Gastroesophageal sphincter (tissue), 4 donors: ENCODE results near the gene PSME2. TPM values are rescaled to one million over a fixed set of nuclear protein-coding genes. Genes with fewer than 3 reads are reported as not detected.

Source experiments
- ATAC-seq: fragments of 150-250 bp; one replicate; pipeline ENCODE4 v1.9.1; 2016; ENCODE audit warnings: mild to moderate bottlenecking, moderate library complexity
- H3K27ac ChIP-seq, 4 donors: fragments of 200-600 bp; sonication (generic) in 3 of 4; 1 replicate in 3 of 4; 2 replicates in 1 of 4; pipeline ENCODE4 v1.5.1; 2016 to 2019
- H3K27me3 ChIP-seq: fragments of 200-600 bp; sonication (generic); one replicate; pipeline ENCODE4 v1.5.1; 2019
- H3K36me3 ChIP-seq, 2 donors: fragments of 200-600 bp; sonication (generic); one replicate each; pipeline ENCODE4 v1.5.1; 2019; ENCODE audit warnings: control low read depth in 1 of 2
- H3K4me1 ChIP-seq, 3 donors: fragments of 200-600 bp; sonication (generic); 1 replicate in 2 of 3; 2 replicates in 1 of 3; pipeline ENCODE4 v1.5.1; 2016 to 2019; ENCODE audit warnings: control low read depth in 2 of 3
- H3K4me3 ChIP-seq, 2 donors: fragments of 200-600 bp; sonication (generic); one replicate each; pipeline ENCODE4 v1.5.1; 2019; ENCODE audit warnings: mild to moderate bottlenecking in 1 of 2, moderate library complexity in 1 of 2
- H3K9me3 ChIP-seq, 3 donors: fragments of 200-600 bp; sonication (generic); one replicate each; pipeline ENCODE4 v1.5.1; 2017 to 2019; ENCODE audit warnings: control low read depth in 2 of 3
- CTCF ChIP-seq, 4 experiments: fragments of 200-600 bp in 2 of 4; fragments of 450-650 bp in 2 of 4; sonication (generic) in 1 of 4; IDR thresholded peaks; one replicate each; pipeline ENCODE4 v1.5.1; 2017 to 2019; ENCODE audit warnings: antibody characterized with exemption in 4 of 4, mild to moderate bottlenecking in 2 of 4, moderate library complexity in 2 of 4
- EP300 ChIP-seq: sonication (generic); formaldehyde crosslinking; IDR thresholded peaks from one replicate; pipeline ENCODE4 v1.6.1; 2017; ENCODE audit warnings: antibody characterized with exemption, mild to moderate bottlenecking
- POLR2A ChIP-seq, 2 donors: fragments of 450-650 bp; IDR thresholded peaks; one replicate each; pipeline ENCODE4 v1.6.1; 2017; ENCODE audit warnings: antibody characterized with exemption in 2 of 2, mild to moderate bottlenecking in 2 of 2, moderate library complexity in 1 of 2
- POLR2AphosphoS5 ChIP-seq: sonication (generic); formaldehyde crosslinking; IDR thresholded peaks from one replicate; pipeline ENCODE4 v1.6.1; 2017; ENCODE audit warnings: antibody characterized with exemption
- WGBS, 2 donors: methylation state at CpG; one replicate each; pipeline ENCODE4 v1.1.5; 2018; ENCODE audit warnings: low coverage in 1 of 2; 5-methylcytosine and 5-hydroxymethylcytosine counted together
- total RNA-seq, 4 donors: library from RNA; depleted of rRNA; stranded (reverse); fragments of >200 nt; gene quantifications; one replicate each; pipeline ENCODE4 v1.1.0, GENCODE V29; 2016

The PSME2 gene
- total RNA-seq, 4 donors from 2014 or later: 41.4 to 52.3 (median 42.0) TPM

- WGBS, 2 donors: 79% methylated on average over 4 of the region's 14 CpGs; no CpG with 5 or more reads in 1 of the 2 donors
- no peak for ATAC-seq
- H3K36me3 ChIP-seq: peaks cover 0 to 82% of the 10 kb centered on the region in 2 donors
Measured at GRCh38 chr14:24179294-24179960, 33.0 kb upstream of the PSME2 start.

GRCh38 chr14:24178399-24179178 lies 32.2 kb upstream of the PSME2 start:
- Histone ChIP-seq H3K4me3 (no peak overlapping the region), H3K9me3 (no peaks in the 10 kb centered on the region), H3K27me3 (no peaks in the 10 kb centered on the region), H3K36me3 (peaks cover 0 to 74% of the 10 kb centered on the region in 2 donors), H3K4me1 (peaks cover 0 to 14% (median 4%) of the 10 kb centered on the region in 3 donors), H3K27ac (peak overlapping the region in 3 of 4 donors; percentile 69 to 74 (median 74))
- no peak for ATAC-seq
- TF ChIP-seq POLR2A (IDR thresholded peaks at IDR 0.05) (no peak), POLR2AphosphoS5 (no peak), EP300 (no peak), CTCF (IDR thresholded peaks at IDR 0.05) (no peak)
- WGBS, 2 donors: 80 to 100% methylated on average over 1 of the region's 12 CpGs

More at GRCh38 chr14:24179294-24179960, 33.0 kb upstream of the PSME2 start:
- TF ChIP-seq CTCF (IDR thresholded peaks at IDR 0.05) (no peak), POLR2AphosphoS5 (no peak), POLR2A (IDR thresholded peaks at IDR 0.05) (no peak), EP300 (no peak)
- no peak overlapping the region for H3K4me3 ChIP-seq
- no peaks in the 10 kb centered on the region for H3K9me3 ChIP-seq
- H3K27me3 ChIP-seq: no peaks in the 10 kb centered on the region
- H3K27ac ChIP-seq: peak overlapping the region; percentile 26 to 74 (median 72)
- peaks cover 0 to 14% (median 4%) of the 10 kb centered on the region in 3 donors for H3K4me1 ChIP-seq

GRCh38 chr14:24177891-24178290 lies 31.5 kb upstream of the PSME2 start:
- peaks cover 0 to 14% (median 4%) of the 10 kb centered on the region in 3 donors for H3K4me1 ChIP-seq
- H3K4me3 ChIP-seq: no peak overlapping the region
- H3K36me3 ChIP-seq: peaks cover 0 to 67% of the 10 kb centered on the region in 2 donors
- 91% methylated on average over 5 of the region's 14 CpGs; no CpG with 5 or more reads in 1 of the 2 donors for WGBS, 2 donors
- no peaks in the 10 kb centered on the region for H3K27me3 ChIP-seq
- TF ChIP-seq CTCF (IDR thresholded peaks at IDR 0.05) (no peak), POLR2AphosphoS5 (no peak), POLR2A (IDR thresholded peaks at IDR 0.05) (no peak), EP300 (no peak)
- no peak for ATAC-seq
- H3K27ac ChIP-seq: no peak overlapping the region
- H3K9me3 ChIP-seq: no peaks in the 10 kb centered on the region

- Histone ChIP-seq H3K4me1 (peaks cover 0 to 20% (median 4%) of the 10 kb centered on the region in 3 donors), H3K27me3 (no peaks in the 10 kb centered on the region), H3K27ac (no peak overlapping the region), H3K9me3 (no peaks in the 10 kb centered on the region), H3K36me3 (peaks cover 0 to 60% of the 10 kb centered on the region in 2 donors), H3K4me3 (no peak overlapping the region)
- 60% methylated on average over 2 of the region's 12 CpGs; no CpG with 5 or more reads in 1 of the 2 donors for WGBS, 2 donors
- ATAC-seq: no peak
- TF ChIP-seq POLR2A (IDR thresholded peaks at IDR 0.05): no peak
- TF ChIP-seq EP300: no peak
- TF ChIP-seq CTCF (IDR thresholded peaks at IDR 0.05): no peak
- TF ChIP-seq POLR2AphosphoS5: no peak
Measured at GRCh38 chr14:24177041-24177825, 30.8 kb upstream of the PSME2 start.
